Right lobe of liver (tissue), 4 donors: ENCODE data around the gene CD300C.

ENCODE experiments used
- POLR2A ChIP-seq: fragments of 450-650 bp; IDR thresholded peaks from one replicate; pipeline ENCODE4 v1.6.1; 2017; ENCODE audit warnings: antibody characterized with exemption, mild to moderate bottlenecking
- TF ChIP-seq, protein P1 (sequence below), 4 donors: fragments of 200-600 bp in 3 of 4; fragments of 450-650 bp in 1 of 4; IDR thresholded peaks; one replicate each; pipeline versions ENCODE4 v1.5.1 to v1.8.0; 2016 to 2022; ENCODE audit warnings: antibody characterized with exemption in 4 of 4, mild to moderate bottlenecking in 2 of 4
- donor health status: DM: no; HTN: no; CAD: no.
- donor health status: DM: no; HTN: no; CAD: no.
- donor health status: DM: no; HTN: yes; CAD: no.

DNA sequence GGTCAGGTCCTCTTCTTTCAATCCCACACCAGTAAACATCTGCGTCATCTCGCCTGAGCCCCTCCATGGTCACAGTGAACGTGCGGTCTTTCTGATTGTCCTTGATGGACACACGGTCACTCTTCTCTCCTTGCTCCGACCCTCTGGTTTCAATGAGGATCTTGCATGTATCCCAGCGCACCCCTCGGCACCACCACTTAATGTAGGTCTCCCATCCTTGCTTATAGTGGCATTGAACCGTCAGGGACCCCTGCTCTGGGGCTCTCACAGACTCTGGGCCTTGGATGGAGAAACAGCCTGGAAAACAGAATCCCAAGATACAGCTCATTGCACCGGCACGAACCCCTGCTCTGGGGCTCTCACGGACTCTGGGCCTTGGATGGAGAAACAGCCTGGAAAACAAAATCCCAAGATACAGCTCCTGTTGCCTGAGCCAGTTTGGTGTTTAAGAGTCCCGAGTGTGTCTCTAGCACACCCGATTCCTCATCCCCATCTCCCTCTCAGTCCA is 20.1 kb downstream of the CD300C start:
- TF ChIP-seq, protein P1, sequence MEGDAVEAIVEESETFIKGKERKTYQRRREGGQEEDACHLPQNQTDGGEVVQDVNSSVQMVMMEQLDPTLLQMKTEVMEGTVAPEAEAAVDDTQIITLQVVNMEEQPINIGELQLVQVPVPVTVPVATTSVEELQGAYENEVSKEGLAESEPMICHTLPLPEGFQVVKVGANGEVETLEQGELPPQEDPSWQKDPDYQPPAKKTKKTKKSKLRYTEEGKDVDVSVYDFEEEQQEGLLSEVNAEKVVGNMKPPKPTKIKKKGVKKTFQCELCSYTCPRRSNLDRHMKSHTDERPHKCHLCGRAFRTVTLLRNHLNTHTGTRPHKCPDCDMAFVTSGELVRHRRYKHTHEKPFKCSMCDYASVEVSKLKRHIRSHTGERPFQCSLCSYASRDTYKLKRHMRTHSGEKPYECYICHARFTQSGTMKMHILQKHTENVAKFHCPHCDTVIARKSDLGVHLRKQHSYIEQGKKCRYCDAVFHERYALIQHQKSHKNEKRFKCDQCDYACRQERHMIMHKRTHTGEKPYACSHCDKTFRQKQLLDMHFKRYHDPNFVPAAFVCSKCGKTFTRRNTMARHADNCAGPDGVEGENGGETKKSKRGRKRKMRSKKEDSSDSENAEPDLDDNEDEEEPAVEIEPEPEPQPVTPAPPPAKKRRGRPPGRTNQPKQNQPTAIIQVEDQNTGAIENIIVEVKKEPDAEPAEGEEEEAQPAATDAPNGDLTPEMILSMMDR (IDR thresholded peaks at IDR 0.05), result no peak
- TF ChIP-seq POLR2A, result no peak
